Measurements from ENCODE around the gene KRTAP10-4. TPM values are rescaled to one million over a fixed set of nuclear protein-coding genes. Genes with fewer than 3 reads are reported as not detected.

Gene KRTAP10-4
- total RNA-seq, 2 experiments from 2014 or later = not detected

- Mint-ChIP-seq H3K4me1 (ENCODE audit: low read depth) (peaks cover 37% of the 10 kb centered on the region), H3K4me3 (no peak overlapping the region), H3K9me3 (peaks cover 26% of the 10 kb centered on the region), H3K27ac (no peak overlapping the region), H3K36me3 (peaks cover 16% of the 10 kb centered on the region), H3K27me3 (no peaks in the 10 kb centered on the region)
- POLR2A ChIA-PET = no interaction called here
- no peak for DNase-seq
- CTCF ChIA-PET = no interaction called here
- intact Hi-C loops (cut with micrococcal nuclease) = no loop called here
These were observed 41.9 kb downstream of the KRTAP10-4 start for GRCh38 chr21:44615466-44615865.

DNA sequence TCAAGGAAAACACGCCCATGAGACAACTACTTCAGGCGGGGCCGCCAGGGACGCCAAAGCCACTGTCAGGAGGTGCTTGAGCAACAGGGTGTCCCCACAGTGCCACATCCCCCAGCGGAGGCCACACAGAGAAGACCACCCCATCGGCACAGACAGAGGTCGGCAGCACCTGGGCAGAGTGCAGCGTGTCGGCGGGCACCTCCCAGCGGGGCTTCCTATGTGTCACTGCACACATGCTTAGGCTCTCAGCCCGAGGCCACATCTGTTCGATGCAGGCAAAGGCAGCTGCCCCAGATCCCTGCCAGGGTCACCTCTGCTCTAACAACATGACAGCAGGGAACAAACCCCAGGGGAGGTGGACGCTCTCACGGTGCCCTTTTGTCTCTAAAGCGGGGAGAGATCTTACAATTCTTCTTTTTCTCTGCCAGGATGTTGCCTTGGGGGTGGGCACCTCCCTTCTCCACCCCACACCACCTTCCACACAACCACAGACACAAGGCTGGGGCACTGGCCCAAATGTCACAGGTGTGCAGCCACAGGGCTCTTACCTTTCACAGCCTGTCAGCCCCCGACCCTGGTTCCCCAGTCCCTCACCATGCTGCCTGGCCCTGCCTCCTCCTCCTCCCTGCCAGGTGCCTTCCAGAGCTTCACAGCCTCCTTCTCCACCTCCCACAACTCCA, 42.5 kb downstream of the KRTAP10-4 start:
- Mint-ChIP-seq H3K27ac (no peak overlapping the region), H3K27me3 (no peaks in the 10 kb centered on the region), H3K36me3 (peaks cover 21% of the 10 kb centered on the region), H3K4me1 (ENCODE audit: low read depth) (peaks cover 38% of the 10 kb centered on the region), H3K4me3 (no peak overlapping the region), H3K9me3 (peaks cover 26% of the 10 kb centered on the region)
- DNase-seq = no peak
- intact Hi-C loops (cut with micrococcal nuclease) = no loop called here
- POLR2A ChIA-PET = no interaction called here
- CTCF ChIA-PET = interaction anchor here (1.0 kb wide), 1 partner anchor 105 kb away, joined by 3 read pairs; no protein-coding TSS in a partner anchor

- ChIA-PET POLR2A (no interaction called here), CTCF (interaction anchor here (1.0 kb wide), 1 partner anchor 106 kb away, joined by 3 read pairs; no protein-coding TSS in a partner anchor)
- peaks cover 38% of the 10 kb centered on the region for H3K4me1 Mint-ChIP-seq (ENCODE audit: low read depth)
- H3K4me3 Mint-ChIP-seq = no peak overlapping the region
- no peak for DNase-seq
- H3K36me3 Mint-ChIP-seq = peaks cover 20% of the 10 kb centered on the region
- peaks cover 21% of the 10 kb centered on the region for H3K9me3 Mint-ChIP-seq
- H3K27me3 Mint-ChIP-seq = no peaks in the 10 kb centered on the region
- intact Hi-C loops (cut with micrococcal nuclease) = no loop called here
- no peak overlapping the region for H3K27ac Mint-ChIP-seq
These were observed 43.0 kb downstream of the KRTAP10-4 start for GRCh38 chr21:44616591-44616926.

GRCh38 chr21:44617071-44617501, 43.6 kb downstream of the KRTAP10-4 start:
- Mint-ChIP-seq H3K9me3 (peaks cover 19% of the 10 kb centered on the region), H3K27me3 (no peaks in the 10 kb centered on the region), H3K4me1 (ENCODE audit: low read depth) (peaks cover 38% of the 10 kb centered on the region), H3K36me3 (peaks cover 20% of the 10 kb centered on the region), H3K27ac (peak overlapping the region; percentile 33), H3K4me3 (no peak overlapping the region)
- intact Hi-C loops (cut with micrococcal nuclease) = no loop called here
- DNase-seq = no peak
- ChIA-PET CTCF (interaction anchor here (0.7 to 1.0 kb wide), 2 partner anchors 106 to 126 kb away, joined by 3 read pairs; no protein-coding TSS in a partner anchor), POLR2A (no interaction called here)

GRCh38 chr21:44618504-44618903, 45.0 kb downstream of the KRTAP10-4 start:
- peak overlapping the region; percentile 92 for H3K27ac Mint-ChIP-seq
- ChIA-PET POLR2A (interaction anchor here (1.0 kb wide), 1 partner anchor 39 kb away, joined by 4 read pairs; the partner anchor contains the start of gene KRTAP12-3), CTCF (interaction anchor here (1.0 to 1.6 kb wide), 2 partner anchors 38 to 175 kb away, joined by 3 to 9 read pairs; no protein-coding TSS in a partner anchor)
- peaks cover 22% of the 10 kb centered on the region for H3K9me3 Mint-ChIP-seq
- H3K36me3 Mint-ChIP-seq = peaks cover 22% of the 10 kb centered on the region
- no peaks in the 10 kb centered on the region for H3K27me3 Mint-ChIP-seq
- peak overlapping the region; percentile 30 for H3K4me3 Mint-ChIP-seq
- peak; percentile 29 for DNase-seq
- peaks cover 38% of the 10 kb centered on the region for H3K4me1 Mint-ChIP-seq (ENCODE audit: low read depth)
- intact Hi-C loops (cut with micrococcal nuclease) = no loop called here

GRCh38 chr21:44618909-44619308, 45.4 kb downstream of the KRTAP10-4 start:
- Mint-ChIP-seq H3K9me3 (peaks cover 26% of the 10 kb centered on the region), H3K4me3 (peak overlapping the region; percentile 30), H3K27ac (peak overlapping the region; percentile 92), H3K36me3 (peaks cover 25% of the 10 kb centered on the region), H3K27me3 (no peaks in the 10 kb centered on the region), H3K4me1 (ENCODE audit: low read depth) (peaks cover 38% of the 10 kb centered on the region)
- ChIA-PET POLR2A (interaction anchor here (1.0 kb wide), 1 partner anchor 39 kb away, joined by 4 read pairs; the partner anchor contains the start of gene KRTAP12-3), CTCF (interaction anchor here (1.0 to 1.6 kb wide), 2 partner anchors 37 to 175 kb away, joined by 3 to 9 read pairs; no protein-coding TSS in a partner anchor)
- DNase-seq = peak; percentile 70
- intact Hi-C loops (cut with micrococcal nuclease) = no loop called here

DNA sequence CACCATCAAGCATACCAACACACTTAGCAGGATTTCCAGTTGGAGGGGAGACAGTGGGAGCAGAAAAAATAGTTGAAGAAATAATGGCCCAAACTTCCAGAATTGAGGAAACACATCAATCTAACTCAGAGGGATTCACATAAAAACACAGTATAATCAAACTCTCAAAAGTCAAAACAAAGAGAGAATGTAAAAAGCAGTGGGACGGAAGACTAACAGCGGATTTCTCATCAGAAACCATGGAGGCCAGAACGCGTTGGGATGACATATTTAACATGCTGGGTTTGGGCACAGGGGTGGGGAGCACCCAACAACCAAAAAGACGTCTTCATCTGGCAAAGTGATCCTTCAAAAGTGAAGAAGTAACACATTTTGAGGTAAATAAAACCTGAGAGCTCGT, 46.4 kb downstream of the KRTAP10-4 start:
- POLR2A ChIA-PET = no interaction called here
- H3K27ac Mint-ChIP-seq = peak overlapping the region; percentile 92
- peaks cover 36% of the 10 kb centered on the region for H3K9me3 Mint-ChIP-seq

GRCh38 chr21:44623575-44623974, 50.0 kb downstream of the KRTAP10-4 start:
- Mint-ChIP-seq H3K27ac (no peak overlapping the region), H3K4me1 (ENCODE audit: low read depth) (peaks cover 20% of the 10 kb centered on the region), H3K36me3 (peaks cover 29% of the 10 kb centered on the region), H3K9me3 (peaks cover 38% of the 10 kb centered on the region), H3K4me3 (no peak overlapping the region), H3K27me3 (no peaks in the 10 kb centered on the region)
- POLR2A ChIA-PET = no interaction called here
- intact Hi-C loops (cut with micrococcal nuclease) = no loop called here
- no peak for DNase-seq
- CTCF ChIA-PET = no interaction called here

More for the DNA sequence above, 46.4 kb downstream of the KRTAP10-4 start:
- Mint-ChIP-seq H3K4me1 (ENCODE audit: low read depth) (peaks cover 38% of the 10 kb centered on the region), H3K4me3 (no peak overlapping the region), H3K36me3 (peaks cover 29% of the 10 kb centered on the region), H3K27me3 (no peaks in the 10 kb centered on the region)
- DNase-seq = no peak
- CTCF ChIA-PET = interaction anchor here (1.6 kb wide), 1 partner anchor 174 kb away, joined by 9 read pairs; no protein-coding TSS in a partner anchor
- intact Hi-C loops (cut with micrococcal nuclease) = no loop called here

Other genes with a start within 250 kb of the KRTAP10-4 start
- 10 to 100 TPM; 11.1 to 11.7 TPM for gene CFAP410, start 234.3 kb upstream of the KRTAP10-4 start, total RNA-seq
- gene TRPM2, start 220.1 kb upstream of the KRTAP10-4 start, total RNA-seq = 1 to 10 TPM; 1.6 to 1.9 TPM
- gene LRRC3, start 118.2 kb upstream of the KRTAP10-4 start, total RNA-seq = 1 to 10 TPM; 2.6 to 2.8 TPM
- gene KRTAP10-1, start 33.5 kb upstream of the KRTAP10-4 start, total RNA-seq = not detected
- gene KRTAP10-2, start 22.2 kb upstream of the KRTAP10-4 start, total RNA-seq = not detected
- not detected for gene KRTAP10-3, start 14.9 kb upstream of the KRTAP10-4 start, total RNA-seq
- gene KRTAP10-5, start 6.9 kb downstream of the KRTAP10-4 start, total RNA-seq = not detected
- gene KRTAP10-6, start 18.8 kb downstream of the KRTAP10-4 start, total RNA-seq = not detected
- not detected for gene KRTAP10-7, start 26.9 kb downstream of the KRTAP10-4 start, total RNA-seq
- gene KRTAP10-8, start 38.4 kb downstream of the KRTAP10-4 start, total RNA-seq = not detected
- not detected for gene KRTAP10-9, start 53.4 kb downstream of the KRTAP10-4 start, total RNA-seq
- not detected for gene KRTAP10-10, start 63.6 kb downstream of the KRTAP10-4 start, total RNA-seq
- not detected for gene KRTAP10-11, start 72.7 kb downstream of the KRTAP10-4 start, total RNA-seq
- not detected for gene KRTAP12-4, start 80.9 kb downstream of the KRTAP10-4 start, total RNA-seq
- gene KRTAP12-3, start 84.2 kb downstream of the KRTAP10-4 start, total RNA-seq = not detected
- gene KRTAP12-2, start 93.2 kb downstream of the KRTAP10-4 start, total RNA-seq = not detected
- not detected for gene KRTAP12-1, start 108.4 kb downstream of the KRTAP10-4 start, total RNA-seq
- gene KRTAP10-12, start 123.4 kb downstream of the KRTAP10-4 start, total RNA-seq = not detected
- not detected for gene TSPEAR, start 137.8 kb downstream of the KRTAP10-4 start, total RNA-seq
- 10 to 100 TPM; 87.6 to 96.0 TPM for gene UBE2G2, start 228.1 kb downstream of the KRTAP10-4 start, total RNA-seq
- 10 to 100 TPM; 77.2 to 77.6 TPM for gene SUMO3, start 244.3 kb downstream of the KRTAP10-4 start, total RNA-seq

All from activated CD4-positive, alpha-beta memory T cell treated with anti-CD3 and anti-CD28 coated beads for 36 hours (primary cell).